A673 (cell line): ENCODE results near the gene CRACR2B.

Experiments
- EZH2 ChIP-seq: fragments of 200-600 bp; sonication (generic); IDR thresholded peaks from 2 replicates; pipeline ENCODE4 v1.6.1; 2017; ENCODE audit warnings: borderline replicate concordance, low read depth, mild to moderate bottlenecking, mixed read lengths, antibody characterized with exemption, low read length; ENCODE audit not compliant: poor library complexity, severe bottlenecking
- TF ChIP-seq, protein P1 (sequence below): fragments of 300-800, 200-600 bp; sonication (generic); conservative IDR thresholded peaks from 2 replicates; pipeline ENCODE4 v1.5.1; 2017; ENCODE audit warnings: low read depth, mild to moderate bottlenecking, antibody characterized with exemption, low read length, moderate library complexity, mixed read lengths

DNA sequence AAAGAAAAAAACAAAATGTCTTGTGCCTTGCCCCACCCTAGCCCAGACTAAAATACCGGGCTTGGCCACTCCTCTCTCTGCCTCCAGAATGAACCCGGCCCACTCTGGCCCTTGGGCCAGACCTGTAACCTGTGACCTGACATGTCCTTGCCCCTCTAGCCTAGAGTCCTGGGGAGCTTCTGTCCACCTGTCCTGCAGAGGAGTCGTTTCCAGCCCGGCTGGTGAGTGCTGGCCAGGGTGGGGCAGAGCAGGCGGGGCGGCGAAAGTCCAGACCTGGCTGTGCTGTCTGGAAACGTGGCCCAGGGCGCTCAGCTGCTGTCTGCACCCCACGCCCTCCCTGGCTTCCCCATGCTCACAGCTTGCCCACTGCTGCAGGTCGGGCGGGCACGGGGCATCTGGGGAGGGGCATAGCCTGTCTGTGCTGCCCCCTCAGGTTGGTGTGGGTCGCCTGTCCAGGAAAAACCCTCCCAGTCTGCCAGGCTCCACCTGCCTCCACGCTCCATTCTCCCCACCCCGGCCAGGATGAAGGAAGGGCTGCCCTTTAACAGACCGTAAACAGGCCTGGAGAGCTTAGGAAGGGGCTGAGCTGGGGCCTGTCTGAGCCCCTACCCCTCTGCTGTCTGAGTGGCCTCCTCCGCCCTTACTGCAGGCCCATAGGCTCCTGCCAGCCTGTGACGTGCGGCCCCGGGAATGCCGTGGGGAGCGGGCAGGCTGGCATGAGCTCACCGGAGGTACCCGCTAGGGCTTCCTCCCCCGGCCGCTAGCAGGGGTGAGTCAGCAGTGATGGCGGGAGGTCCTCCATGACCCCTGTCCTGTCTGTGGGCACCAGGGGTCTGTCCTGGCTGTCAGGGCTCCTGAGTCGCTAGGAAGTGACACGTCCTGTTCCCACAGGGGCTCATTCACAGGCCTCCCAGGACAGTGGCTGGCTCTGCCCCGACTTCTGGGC is 6.9 kb downstream of the CRACR2B start:
- TF ChIP-seq, protein P1, sequence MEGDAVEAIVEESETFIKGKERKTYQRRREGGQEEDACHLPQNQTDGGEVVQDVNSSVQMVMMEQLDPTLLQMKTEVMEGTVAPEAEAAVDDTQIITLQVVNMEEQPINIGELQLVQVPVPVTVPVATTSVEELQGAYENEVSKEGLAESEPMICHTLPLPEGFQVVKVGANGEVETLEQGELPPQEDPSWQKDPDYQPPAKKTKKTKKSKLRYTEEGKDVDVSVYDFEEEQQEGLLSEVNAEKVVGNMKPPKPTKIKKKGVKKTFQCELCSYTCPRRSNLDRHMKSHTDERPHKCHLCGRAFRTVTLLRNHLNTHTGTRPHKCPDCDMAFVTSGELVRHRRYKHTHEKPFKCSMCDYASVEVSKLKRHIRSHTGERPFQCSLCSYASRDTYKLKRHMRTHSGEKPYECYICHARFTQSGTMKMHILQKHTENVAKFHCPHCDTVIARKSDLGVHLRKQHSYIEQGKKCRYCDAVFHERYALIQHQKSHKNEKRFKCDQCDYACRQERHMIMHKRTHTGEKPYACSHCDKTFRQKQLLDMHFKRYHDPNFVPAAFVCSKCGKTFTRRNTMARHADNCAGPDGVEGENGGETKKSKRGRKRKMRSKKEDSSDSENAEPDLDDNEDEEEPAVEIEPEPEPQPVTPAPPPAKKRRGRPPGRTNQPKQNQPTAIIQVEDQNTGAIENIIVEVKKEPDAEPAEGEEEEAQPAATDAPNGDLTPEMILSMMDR, result no peak
- no peak for TF ChIP-seq EZH2
